HG02759 (cell line): Measurements from ENCODE around the gene USE1.

Experiments used
- ATAC-seq: cut with Tn5 transposase; IDR thresholded peaks from one replicate; pipeline ENCODE4 v1.9.1; 2021; ENCODE audit warnings: mild to moderate bottlenecking, moderate library complexity; ENCODE audit not compliant: unreplicated experiment

USE1 gene

DNA sequence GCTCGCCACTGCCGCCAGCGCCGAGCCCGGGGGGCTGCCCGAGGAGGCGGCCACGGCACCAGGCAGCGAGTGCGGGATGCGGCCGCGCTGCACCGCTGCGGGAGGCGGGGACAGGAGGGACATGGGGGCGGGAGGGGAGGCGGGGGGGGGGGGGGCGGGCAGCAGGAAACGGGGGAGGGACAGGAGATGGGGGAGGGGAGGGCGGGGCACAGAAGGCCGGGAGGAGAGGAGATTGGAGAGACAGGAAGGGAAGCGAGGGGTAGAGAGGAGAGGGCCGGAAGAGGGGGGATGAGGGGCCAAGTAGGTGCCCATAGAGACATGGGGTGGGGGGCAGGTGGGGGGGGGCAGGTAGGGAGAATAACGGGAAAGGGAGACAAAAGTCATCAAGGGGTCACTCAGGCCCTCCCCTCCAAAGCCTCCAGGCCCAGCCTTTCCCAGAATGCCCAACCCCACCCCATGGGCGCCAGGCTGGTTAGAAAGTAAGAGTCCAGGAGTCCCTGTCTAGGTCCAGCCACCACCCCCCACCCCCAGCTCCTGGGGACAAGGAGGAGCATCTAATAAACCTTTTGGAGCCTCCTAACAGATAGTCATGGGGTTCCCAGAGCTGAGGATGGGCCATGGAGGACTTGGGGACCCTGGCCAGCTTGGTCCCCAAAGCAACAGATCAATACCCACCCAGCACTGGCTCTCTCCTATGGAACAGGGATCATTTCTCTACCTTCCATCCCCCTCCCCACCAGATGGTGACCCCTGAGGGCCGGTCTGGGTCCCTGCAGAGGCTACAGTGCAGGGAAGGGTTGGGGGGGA, 21.0 kb downstream of the USE1 start:
- peak; percentile 23 for ATAC-seq

DNA sequence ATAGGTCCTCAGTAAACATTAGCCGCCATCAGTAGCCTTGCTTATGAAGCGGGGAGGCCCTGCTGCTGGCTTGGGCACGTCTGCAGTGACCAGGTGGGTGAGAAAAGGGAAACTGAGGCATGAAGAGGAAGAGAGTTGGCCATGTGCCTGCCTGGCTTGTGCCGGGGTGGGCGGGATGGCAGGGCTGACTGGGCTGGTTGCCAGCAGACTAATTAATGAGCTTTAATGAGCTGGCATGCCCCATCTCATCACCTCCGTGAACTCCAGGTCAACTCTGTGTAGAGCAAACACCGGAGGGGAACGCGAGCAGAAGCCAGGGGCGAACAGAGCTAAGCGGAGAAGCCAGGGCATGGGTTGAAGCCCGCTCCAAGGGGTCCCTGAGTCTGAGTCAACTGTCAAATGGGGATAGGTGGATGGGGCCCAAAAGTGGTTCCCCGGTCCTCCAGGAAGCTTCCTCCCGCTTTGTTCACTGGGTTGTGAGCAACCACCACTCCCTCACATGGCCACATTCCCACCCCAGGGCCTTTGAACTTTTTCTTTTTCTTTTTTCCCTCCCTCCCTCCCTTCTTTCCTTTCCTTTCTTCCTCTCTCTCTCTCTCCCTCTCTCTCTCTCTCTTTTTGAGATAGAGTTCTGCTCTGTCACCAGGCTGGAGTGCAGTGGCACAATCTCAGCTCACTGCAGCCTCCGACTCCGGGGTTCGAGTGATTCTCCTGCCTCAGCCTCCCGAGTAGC, 21.8 kb downstream of the USE1 start:
- ATAC-seq = no peak

DNA sequence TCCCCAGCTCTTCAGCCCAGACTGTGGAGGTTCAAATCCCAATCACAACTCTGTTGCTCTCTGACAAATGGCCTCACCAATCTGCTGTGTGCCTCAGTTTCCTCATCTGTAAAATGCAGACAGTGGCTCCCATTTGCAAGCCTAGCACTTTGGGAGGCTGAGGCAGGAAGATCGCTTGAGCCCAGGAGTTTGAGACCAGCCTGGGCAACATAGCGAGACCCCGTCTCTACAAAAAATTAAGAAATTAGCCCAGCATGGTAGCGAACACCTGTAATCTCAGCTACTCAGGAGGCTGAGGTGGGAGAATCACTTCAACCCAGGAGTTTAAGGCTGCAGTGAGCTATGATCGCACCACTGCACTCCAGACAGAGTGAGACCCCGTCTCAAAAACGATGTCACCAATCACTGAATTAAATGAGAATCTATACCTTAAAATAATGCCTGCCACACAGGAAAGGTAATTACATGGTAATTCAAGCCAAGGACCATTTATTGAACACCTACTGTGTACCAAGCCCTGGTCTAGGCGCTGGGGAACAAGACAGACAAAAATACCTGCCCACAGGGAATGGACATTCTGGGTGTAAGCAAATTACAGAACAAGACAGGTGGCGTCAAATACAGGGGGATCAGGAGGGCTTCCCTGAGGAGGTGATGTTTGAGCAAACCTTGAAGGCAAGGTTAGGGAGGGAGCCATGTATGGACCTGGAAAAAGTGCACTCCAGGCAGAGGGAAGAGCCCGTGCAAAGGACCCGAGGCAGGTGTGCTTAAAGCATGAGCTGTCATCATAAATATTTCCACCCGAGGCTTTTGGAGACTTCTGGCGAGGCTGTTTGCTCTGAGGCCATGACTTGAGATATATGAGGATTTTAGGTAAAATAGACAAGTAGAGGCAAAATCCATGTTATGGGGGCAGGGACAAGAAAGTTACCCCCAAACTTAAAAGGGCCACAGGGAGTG, 22.9 kb downstream of the USE1 start:
- ATAC-seq = no peak

DNA sequence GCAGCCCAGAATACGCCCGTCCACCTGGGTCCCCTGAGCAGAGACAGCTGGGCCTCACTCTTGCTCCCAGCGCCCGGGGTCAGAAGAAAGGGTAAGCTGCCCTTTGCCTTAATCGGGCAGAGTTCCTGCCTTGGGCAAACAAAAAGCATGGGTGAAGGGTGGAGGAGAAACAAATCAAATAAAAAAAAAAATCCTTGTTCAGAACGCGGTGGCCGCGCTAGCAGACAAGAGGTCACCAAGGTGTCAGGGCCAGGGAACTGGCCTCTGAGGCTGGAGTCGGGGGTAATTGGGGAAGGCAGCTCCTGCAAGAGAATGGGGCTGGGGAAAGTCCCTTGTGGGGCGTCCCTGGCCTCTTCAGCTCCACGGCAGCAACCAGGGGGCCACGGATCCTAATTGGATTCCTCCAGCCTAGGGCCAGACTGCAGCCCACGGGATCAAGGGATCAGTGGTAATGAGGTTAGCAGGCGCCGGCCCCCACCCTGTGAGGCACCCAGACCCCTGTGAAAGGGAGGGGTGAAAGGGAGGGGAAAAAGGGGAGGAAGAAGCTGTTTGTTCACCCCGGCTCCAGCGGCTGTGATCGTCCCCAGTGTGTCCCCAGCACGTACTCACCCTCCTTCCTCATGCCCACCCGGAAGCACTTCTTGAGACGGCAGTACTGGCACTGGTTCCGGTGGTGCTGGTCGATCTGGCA, 25.1 kb downstream of the USE1 start:
- ATAC-seq = no peak

DNA sequence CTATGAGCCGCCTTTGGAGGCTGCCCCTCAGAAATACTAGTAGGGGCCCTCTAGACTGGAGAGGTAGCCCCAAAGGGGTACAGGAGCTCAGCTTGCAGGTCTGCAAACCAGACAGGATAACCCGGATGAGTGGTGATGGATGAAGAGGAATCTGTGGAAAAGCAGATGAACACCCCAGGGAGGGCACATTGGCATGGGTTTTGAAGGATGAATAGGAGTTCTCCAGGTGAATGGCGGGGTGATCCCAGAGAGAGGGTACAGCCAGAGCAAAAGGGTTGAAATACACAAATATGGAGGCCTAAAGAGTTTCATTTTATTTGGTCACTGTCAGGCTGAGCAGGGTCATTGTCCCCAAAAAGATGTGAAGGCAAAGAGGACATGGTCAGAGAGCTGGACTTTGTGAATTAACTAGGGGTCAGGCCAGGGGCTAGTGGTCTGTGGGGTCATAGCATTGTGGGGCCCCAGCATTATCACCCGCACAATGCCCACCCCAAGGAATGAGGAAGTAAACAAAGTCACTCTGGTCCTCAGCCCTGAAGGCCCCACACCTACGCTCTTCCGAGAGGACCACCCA, 25.8 kb downstream of the USE1 start:
- ATAC-seq = no peak

DNA sequence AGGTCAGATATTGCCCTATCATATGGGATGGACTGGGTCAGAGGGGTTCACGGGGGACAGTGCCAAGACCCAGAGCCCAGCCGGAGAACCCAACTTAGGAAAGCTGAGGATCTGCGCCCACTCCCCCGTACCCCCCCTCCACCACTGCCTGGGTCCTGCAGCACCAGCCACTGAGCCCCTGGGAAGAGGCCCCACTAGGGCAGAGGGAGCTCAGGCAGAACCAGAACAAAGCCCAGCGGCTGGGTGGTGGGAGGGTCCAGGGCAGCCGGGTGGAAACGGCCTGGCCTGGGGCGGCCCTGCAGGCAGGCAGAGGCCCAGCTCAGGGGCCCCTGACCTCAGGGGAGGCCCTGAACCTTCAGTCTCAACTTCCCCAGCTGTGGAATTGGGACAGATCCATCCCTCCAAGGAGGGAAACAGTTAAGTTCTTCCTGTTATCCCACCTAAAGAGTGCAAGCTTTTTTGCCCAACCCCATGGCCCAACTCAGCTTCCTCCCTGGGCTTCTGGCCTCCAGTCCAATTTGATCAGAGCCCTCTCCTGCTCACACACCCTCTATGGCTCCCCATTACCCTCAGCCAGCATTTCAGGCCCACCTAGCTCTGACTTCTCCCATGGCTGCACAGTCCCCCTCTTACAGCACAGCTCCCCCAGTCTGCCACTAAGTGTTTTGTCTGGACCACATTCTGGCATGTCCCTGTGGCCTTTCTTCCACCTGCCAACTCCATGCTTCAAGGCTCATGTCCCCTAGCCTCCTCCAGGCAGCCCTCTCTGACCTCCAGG, 27.5 kb downstream of the USE1 start:
- no peak for ATAC-seq

DNA sequence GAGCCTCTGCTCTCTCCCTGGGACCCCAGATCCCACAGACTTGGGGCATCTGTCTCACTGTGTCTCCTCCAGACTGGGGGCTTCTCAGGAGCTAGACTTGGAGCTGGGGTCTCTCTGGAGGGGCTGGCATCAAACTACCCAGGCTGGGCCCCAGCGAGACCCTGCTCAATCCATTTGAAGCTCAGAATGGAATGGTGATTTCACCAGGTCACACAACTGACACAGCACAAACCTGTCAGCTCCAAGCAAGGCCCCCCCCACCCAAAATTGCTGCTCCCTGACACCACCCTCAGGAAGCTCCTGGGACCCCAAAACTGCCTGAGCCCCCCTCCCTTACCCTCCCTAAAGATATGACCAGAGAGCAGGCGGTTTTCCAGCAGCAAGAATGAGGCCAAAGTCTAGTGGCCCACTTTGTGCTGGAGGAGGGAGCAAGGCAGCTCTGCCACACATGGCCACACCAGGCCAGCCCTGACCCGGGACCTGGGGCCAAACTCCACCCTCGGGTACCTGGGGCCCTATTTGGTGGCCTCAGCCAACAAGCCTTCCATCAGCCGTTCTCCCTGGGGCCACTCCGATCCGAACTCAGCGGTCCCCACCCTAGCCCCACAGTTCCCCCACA, 28.2 kb downstream of the USE1 start:
- ATAC-seq = no peak

DNA sequence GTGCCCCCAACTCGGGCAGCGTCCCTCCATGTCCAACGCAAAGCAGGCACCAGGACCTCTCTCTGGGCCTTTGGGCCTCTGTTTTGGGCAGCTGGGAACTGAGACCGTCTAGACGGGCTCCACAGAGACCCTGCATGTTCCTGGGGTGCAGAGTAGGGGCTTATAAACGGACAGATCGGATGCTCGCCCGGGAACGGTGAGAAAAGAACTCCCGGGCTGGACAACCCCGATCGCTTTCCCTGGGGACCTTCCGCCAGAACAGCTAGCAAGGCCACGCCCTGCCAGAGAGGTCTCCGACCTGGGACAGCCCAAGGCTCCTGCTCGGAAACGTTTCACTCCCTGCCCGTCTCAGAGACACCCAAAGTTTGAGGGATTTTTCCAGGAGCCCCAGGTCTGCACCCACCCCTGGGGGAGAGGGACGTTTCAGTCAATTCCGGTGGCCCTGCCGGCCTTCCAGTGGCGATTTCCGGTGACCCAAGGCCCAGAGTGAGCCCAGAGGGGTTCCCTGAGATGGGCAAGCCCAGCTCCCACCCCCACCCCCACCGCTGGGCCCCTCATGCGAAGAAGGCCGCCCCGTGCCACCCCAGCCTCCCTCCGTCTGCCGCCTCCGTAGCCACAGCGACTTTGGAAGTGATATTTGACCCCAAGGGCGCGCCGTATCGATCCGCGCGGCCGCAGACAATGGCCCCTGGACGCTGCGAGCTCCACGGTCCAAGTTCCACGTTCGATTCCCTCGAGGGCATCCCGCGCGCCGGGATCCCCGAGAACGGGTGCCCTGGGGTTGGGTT, 28.9 kb downstream of the USE1 start:
- ATAC-seq = no peak

DNA sequence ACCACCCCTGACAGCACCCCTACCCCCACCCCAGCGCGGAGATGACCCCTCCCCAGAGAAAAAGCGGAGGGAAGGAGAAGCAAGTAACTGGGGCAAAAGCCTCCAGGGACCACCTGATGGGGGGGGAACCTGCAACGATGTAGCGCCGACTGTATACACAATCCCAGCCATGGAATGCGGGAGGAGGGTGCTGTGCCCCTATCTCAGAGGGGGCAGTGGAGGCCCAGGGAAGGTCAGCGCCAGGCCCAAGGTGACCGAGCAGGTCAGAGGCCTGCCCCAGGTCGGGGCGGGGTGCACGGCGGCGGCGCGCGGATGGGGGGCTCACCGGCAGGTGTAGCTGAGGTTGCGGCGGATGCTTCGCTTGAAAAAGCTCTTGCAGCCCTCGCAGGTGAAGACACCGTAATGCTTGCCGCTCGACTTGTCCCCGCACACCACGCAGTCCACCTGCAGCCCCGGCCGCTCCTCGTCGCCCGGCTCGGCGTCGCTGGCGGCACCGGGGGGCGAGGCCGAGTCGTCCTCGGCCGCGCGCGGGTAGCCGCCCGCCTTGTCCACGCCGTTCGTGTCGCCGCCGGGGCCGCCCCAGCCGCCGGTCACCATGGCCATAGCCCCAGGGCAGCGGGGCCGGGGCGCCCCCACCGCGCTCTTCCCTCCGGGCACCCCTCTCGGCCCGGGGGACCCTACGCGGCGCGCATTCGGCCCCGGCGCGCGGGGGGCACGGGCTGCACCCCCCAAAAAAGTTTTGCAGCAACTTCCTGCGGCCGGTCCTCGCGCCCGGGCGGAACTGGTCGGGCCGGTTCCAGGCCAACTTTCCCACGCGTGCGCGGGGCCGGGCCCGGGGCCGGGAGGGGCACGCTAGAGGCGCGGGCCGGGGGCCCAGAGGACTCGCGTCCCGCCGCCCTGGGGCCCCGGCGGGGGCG, 29.7 kb downstream of the USE1 start:
- peak; percentile 12 for ATAC-seq

DNA sequence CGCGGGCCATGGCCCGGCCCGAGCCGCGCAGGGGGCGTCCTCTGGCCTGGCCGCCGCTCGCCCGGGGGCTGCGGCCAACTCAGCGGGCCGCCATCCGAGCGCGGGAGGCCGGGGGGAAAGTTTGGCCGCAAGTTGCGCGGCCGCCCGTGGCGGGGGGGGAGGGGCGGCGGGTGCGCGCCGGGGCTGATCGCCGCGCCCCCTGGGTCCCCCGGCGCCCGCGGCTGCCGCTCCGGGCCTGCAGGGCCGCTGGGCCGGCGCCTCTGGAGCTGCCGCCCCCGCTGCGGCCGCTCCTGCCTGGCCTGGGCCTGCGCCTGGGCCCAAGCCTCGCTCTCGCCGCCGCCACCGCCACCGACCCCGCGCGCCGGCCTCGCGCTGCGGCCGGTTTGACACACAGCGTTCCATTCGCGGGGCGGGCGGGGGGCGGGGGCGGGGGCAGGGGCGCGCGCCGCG, 30.4 kb downstream of the USE1 start, which contains the start of gene NR2F6:
NR2F6 (minus strand) TSS at position 385 of the 450 bp plus-strand sequence. CDS start 699 bp downstream, outside the sequence.
- ATAC-seq = no peak

DNA sequence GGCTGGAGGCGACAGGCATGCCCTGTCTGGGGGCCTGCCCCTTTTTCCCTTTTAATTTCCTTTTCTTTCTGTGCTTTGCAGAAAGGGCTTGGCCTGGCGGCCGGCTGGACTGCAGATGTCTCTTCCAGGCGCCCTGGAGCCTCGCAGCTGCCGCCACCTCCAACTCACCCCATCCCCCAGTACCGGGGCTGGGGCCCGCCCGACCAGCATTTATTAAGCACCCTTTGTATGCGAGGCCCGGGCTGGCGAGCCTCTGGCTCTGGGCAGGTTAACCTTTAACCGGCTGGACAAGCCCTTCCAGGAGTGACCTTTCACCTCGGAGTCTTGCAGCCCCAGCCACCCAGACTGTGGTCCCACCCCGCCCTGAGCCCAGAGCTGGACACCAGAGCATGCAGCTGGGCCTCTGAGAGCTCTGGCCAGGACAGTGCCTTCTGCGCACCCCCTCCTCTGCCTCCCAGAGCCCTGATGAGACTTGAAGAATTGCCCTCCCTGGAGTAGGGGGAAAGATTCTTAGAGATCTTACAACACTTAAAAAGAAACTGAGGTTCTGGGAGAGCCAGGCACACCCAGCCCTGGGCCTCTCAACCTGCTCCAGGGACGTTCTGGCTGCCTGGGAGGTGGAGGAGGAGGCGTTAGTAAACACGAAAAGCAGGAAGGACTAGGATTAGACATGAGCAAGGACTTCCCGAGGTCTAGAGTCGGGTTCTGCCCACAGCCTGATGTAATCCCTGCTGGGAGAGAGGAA, 31.7 kb downstream of the USE1 start:
- peak; percentile 17 for ATAC-seq

DNA sequence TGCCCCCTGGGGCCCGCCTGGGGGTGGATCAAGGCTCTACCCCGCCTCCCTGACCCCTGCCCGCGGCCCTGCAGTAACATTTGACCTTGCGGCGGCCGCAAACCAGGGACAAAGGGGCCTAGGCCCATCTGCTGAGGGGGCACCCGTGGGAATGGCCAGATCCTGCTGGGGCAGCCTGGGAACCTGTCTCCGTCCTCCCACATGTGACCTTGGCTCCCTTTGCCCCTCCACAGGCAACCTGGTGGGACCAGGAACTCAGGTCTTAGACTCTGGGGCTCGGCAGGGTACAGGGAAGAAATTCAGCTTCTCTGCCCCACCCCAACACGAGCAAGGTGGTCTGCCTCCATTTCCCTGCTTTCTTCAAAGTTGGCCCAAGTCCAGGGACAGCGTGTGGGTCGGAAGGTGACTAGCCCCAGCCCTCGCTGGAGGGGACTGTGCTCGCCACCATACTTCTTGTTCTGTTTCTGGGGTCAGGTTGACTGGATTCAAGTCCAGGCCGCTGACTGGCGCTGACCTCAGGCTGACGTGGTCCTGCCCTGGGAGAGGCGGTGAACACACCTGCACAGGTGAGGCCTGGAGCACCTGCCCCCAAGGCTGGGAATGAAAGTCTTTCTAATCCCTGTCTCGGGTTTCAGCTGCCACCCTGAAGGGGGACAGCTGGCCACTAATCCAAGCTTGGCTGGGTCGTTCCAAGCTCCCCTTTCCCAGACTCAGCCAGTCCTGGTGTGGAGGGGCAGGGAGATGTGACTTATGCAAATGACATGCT, 33.0 kb downstream of the USE1 start:
- no peak for ATAC-seq

DNA sequence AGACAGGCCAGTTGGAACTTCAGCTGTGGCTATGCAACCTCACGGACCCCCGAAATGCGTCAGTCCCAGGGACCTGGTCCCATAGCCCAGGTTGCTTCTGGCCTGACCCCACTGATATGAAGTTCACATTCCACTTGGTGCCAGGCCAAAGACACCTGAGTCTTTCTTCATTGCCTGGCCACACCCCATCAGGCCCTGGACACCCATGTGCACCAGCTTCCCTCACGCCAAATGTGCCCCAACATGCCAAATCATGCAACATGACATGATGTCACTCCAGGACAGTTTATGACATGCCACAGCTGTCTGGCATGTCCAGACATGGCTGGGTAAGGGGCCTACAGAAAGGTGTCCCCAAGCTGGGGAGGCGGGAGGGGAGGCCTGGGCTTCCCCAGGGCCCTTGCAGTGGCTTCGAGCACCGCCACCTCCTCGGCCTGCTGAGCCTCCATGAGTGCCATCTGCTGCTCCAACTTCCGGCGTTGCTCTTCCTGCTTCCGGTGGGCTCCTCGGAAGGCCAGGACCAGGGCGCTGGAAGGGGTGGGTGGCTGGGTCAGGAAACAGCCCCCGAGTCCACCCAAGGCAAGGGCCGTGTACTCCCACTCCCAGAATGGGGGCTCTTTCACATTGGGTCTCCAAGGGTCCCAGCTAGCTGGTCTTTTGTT, 34.9 kb downstream of the USE1 start:
- ATAC-seq = no peak

DNA sequence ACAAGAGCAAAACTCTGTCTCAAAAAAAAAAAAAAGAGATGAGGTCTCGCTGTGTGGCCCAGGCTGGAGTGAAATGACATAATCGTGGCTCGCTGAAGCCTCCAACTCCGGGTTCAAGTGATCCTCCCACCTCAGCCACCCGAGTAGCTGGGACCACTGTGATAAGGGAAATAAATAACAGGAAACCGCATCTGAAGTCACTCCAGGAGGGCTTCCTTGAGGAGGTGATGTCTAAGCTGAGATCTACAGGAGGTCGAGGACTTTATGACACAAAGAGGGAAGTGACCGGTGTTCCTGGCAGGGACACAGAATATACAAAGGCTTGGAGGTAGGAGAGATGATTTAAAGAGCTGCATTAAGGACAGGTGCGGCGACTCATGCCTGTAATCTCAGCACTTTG, 39.5 kb downstream of the USE1 start:
- ATAC-seq = no peak

DNA sequence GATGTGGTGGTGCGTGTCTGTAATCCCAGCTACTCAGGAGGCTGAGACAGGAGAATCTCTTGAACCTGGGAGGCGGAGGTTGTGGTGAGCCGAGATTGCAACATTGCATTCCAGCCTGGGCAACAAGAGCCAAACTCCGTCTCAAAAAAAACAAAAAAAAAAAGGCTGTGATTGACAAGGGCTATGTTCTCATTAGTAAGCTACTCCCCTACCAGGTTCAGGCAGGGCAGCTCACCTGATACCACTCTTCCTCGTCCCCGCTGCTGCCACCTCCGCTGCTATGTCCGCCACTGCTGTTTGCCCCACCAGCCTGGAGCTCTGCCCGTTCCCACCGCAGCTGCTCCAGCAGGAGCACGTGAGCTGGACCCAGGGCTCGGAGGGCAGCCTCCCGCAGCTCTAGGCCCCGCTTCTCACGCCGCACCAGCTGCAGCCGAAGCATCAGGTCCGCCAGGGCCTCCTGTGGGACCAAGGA, 40.0 kb downstream of the USE1 start:
- ATAC-seq = no peak
